ENCODE results near the gene ATP2B2. TPM values are rescaled to one million over a fixed set of nuclear protein-coding genes. Genes with fewer than 3 reads are reported as not detected.
A peak's percentile ranks its signal among the peaks of the same experiment; 100 is the strongest.

Gene ATP2B2
- total RNA-seq, result 1 to 10 TPM in 2 of 4 donors, under 1 TPM in 2; 0.42 to 2.0 (median 1.1) TPM

- TF ChIP-seq EP300 (IDR thresholded peaks at IDR 0.05) (no peak), CTCF (IDR thresholded peaks at IDR 0.05) (no peak), POLR2A (IDR thresholded peaks at IDR 0.05) (no peak)
- no peaks in the 10 kb centered on the region for H3K36me3 ChIP-seq
Observed at GRCh38 chr3:10505050-10505790, at the start of gene ATP2B2. ATP2B2 (minus strand) TSS chr3:10505586; CDS start chr3:10449543, 56,043 bp downstream.

GRCh38 chr3:10554746-10555145 is 49.4 kb upstream of the ATP2B2 start:
- 85 to 100% methylated on average over 1 of the region's 1 CpG for WGBS, 2 donors
- no peaks in the 10 kb centered on the region for H3K27me3 ChIP-seq
- H3K36me3 ChIP-seq, result no peaks in the 10 kb centered on the region
- H3K4me1 ChIP-seq, result peaks cover 0 to 28% (median 12%) of the 10 kb centered on the region in 4 donors
- H3K4me3 ChIP-seq, result no peak overlapping the region
- no peaks in the 10 kb centered on the region for H3K9me3 ChIP-seq
- peak overlapping the region in 2 of 4 donors; percentile 75 to 84 for H3K27ac ChIP-seq
- TF ChIP-seq CTCF (IDR thresholded peaks at IDR 0.05) (no peak), EP300 (IDR thresholded peaks at IDR 0.05) (no peak), POLR2A (IDR thresholded peaks at IDR 0.05) (no peak)
- no peak for DNase-seq (ENCODE audit: low spot score in 2 of 2)

More at GRCh38 chr3:10505050-10505790, at the start of gene ATP2B2:
- WGBS, 2 donors, result 1 to 3% methylated on average over 29 to 31 of the region's 42 CpGs
- H3K27me3 ChIP-seq, result peaks cover 0 to 35% of the 10 kb centered on the region in 2 donors
- H3K27ac ChIP-seq, result peak within 1 kb of the TSS in 1 of 4 donors; percentile 66
- peak within 1 kb of the TSS in 3 of 4 donors; percentile 28 to 52 (median 46) for H3K4me3 ChIP-seq
- DNase-seq (ENCODE audit: low spot score in 2 of 2), result no peak
- H3K4me1 ChIP-seq, result peaks cover 0 to 21% (median 5%) of the 10 kb centered on the region in 4 donors
- no peaks in the 10 kb centered on the region for H3K9me3 ChIP-seq

- no peaks in the 10 kb centered on the region for H3K36me3 ChIP-seq
- peaks cover 0 to 30% (median 12%) of the 10 kb centered on the region in 4 donors for H3K4me1 ChIP-seq
- no peak for DNase-seq (ENCODE audit: low spot score in 2 of 2)
- TF ChIP-seq EP300 (IDR thresholded peaks at IDR 0.05), result no peak
- no peak for TF ChIP-seq POLR2A (IDR thresholded peaks at IDR 0.05)
- no peak for TF ChIP-seq CTCF (IDR thresholded peaks at IDR 0.05)
- WGBS, 2 donors, result 65 to 79% methylated on average over 3 of the region's 3 CpGs
- H3K27me3 ChIP-seq, result no peaks in the 10 kb centered on the region
- H3K9me3 ChIP-seq, result no peaks in the 10 kb centered on the region
- peak overlapping the region in 2 of 4 donors; percentile 75 to 84 for H3K27ac ChIP-seq
- no peak overlapping the region for H3K4me3 ChIP-seq
Observed at GRCh38 chr3:10554236-10554611, 48.8 kb upstream of the ATP2B2 start.

- no peaks in the 10 kb centered on the region for H3K9me3 ChIP-seq
- no peaks in the 10 kb centered on the region for H3K27me3 ChIP-seq
- TF ChIP-seq CTCF (IDR thresholded peaks at IDR 0.05), result no peak
- peak in 1 of 2 donors; percentile 60 for TF ChIP-seq EP300 (IDR thresholded peaks at IDR 0.05)
- H3K27ac ChIP-seq, result peak overlapping the region in 3 of 4 donors; percentile 29 to 91 (median 75)
- H3K4me3 ChIP-seq, result no peak overlapping the region
- peaks cover 0 to 30% (median 12%) of the 10 kb centered on the region in 4 donors for H3K4me1 ChIP-seq
- 21 to 30% methylated on average over 9 of the region's 9 CpGs for WGBS, 2 donors
- H3K36me3 ChIP-seq, result no peaks in the 10 kb centered on the region
- no peak for DNase-seq (ENCODE audit: low spot score in 2 of 2)
Observed at GRCh38 chr3:10553591-10554235, 48.3 kb upstream of the ATP2B2 start.

GRCh38 chr3:10552631-10552943 is 47.2 kb upstream of the ATP2B2 start:
- Histone ChIP-seq H3K27me3 (no peaks in the 10 kb centered on the region), H3K4me3 (no peak overlapping the region), H3K27ac (peak overlapping the region in 3 of 4 donors; percentile 35 to 91 (median 75)), H3K36me3 (no peaks in the 10 kb centered on the region), H3K4me1 (peaks cover 0 to 30% (median 12%) of the 10 kb centered on the region in 4 donors), H3K9me3 (no peaks in the 10 kb centered on the region)
- DNase-seq (ENCODE audit: low spot score in 2 of 2), result no peak
- 74 to 100% methylated on average over 1 of the region's 1 CpG for WGBS, 2 donors
- TF ChIP-seq POLR2A (IDR thresholded peaks at IDR 0.05) (no peak), EP300 (IDR thresholded peaks at IDR 0.05) (no peak), CTCF (IDR thresholded peaks at IDR 0.05) (no peak)

Measured in tibial nerve (tissue), 4 donors.